H9 (cell line): ENCODE data around the gene IGLL1. TPM values are rescaled to one million over a fixed set of nuclear protein-coding genes. Genes with fewer than 3 reads are reported as not detected.

Source experiments
- DNase-seq: peaks from one replicate; pipeline ENCODE4 v3.0.0-alpha.2; 2017
- H2AFZ ChIP-seq: one replicate; pipeline ENCODE4 v1.6.1; 2013; ENCODE audit warnings: mild to moderate bottlenecking, low read length, control low read depth, moderate library complexity
- H2AK5ac ChIP-seq: 2 replicates; pipeline ENCODE4 v1.6.1; 2013; ENCODE audit warnings: low read length, control low read depth, mixed read lengths; ENCODE audit not compliant: insufficient read length
- H2BK120ac ChIP-seq: one replicate; pipeline ENCODE4 v1.6.1; 2013; ENCODE audit warnings: low read depth, mild to moderate bottlenecking, low read length, control low read depth, inconsistent platforms; ENCODE audit not compliant: poor library complexity, severe bottlenecking
- H2BK12ac ChIP-seq: 2 replicates; pipeline ENCODE4 v1.6.1; 2013; ENCODE audit warnings: low read length, control low read depth, mixed read lengths, low read depth; ENCODE audit not compliant: insufficient read length
- H2BK15ac ChIP-seq: 2 replicates; pipeline ENCODE4 v1.6.1; 2013; ENCODE audit warnings: low read depth, low read length, control low read depth
- H2BK20ac ChIP-seq: one replicate; pipeline ENCODE4 v1.6.1; 2013; ENCODE audit warnings: low read depth, mild to moderate bottlenecking, low read length, control low read depth, inconsistent platforms; ENCODE audit not compliant: poor library complexity, severe bottlenecking
- H2BK5ac ChIP-seq: 2 replicates; pipeline ENCODE4 v1.6.1; 2013; ENCODE audit warnings: low read length, control low read depth, mixed read lengths; ENCODE audit not compliant: insufficient read length
- H3K14ac ChIP-seq: 2 replicates; pipeline ENCODE4 v1.6.1; 2013; ENCODE audit warnings: low read length, control low read depth; ENCODE audit not compliant: insufficient read depth
- H3K18ac ChIP-seq: 2 replicates; pipeline ENCODE4 v1.6.1; 2013; ENCODE audit warnings: low read depth, mild to moderate bottlenecking, mixed read lengths, low read length, control low read depth; ENCODE audit not compliant: insufficient read length
- H3K23ac ChIP-seq: 2 replicates; pipeline ENCODE4 v1.6.1; 2013; ENCODE audit warnings: low read length, control low read depth, mixed read lengths, low read depth; ENCODE audit not compliant: insufficient read length
- H3K23me2 ChIP-seq: 2 replicates; pipeline ENCODE4 v1.6.1; 2013; ENCODE audit warnings: low read depth, mild to moderate bottlenecking, mixed read lengths, low read length, control low read depth; ENCODE audit not compliant: insufficient read length, poor library complexity, severe bottlenecking
- H3K27ac ChIP-seq: 2 replicates; pipeline ENCODE4 v1.5.1; 2013; ENCODE audit warnings: low read length, control low read depth, mixed read lengths, low read depth; ENCODE audit not compliant: insufficient read length
- H3K27me3 ChIP-seq: 2 replicates; pipeline ENCODE4 v1.6.1; 2013; ENCODE audit warnings: low read length, control low read depth, inconsistent platforms; ENCODE audit not compliant: insufficient read depth
- H3K4ac ChIP-seq: 2 replicates; pipeline ENCODE4 v1.6.1; 2013; ENCODE audit warnings: low read depth, mild to moderate bottlenecking, control low read depth, inconsistent platforms, low read length, moderate library complexity
- H3K4me1 ChIP-seq: 2 replicates; pipeline ENCODE4 v1.6.1; 2013; ENCODE audit warnings: low read length, control low read depth, inconsistent platforms; ENCODE audit not compliant: insufficient read depth
- H3K4me2 ChIP-seq: 2 replicates; pipeline ENCODE4 v1.6.1; 2013; ENCODE audit warnings: low read length, control low read depth, mixed read lengths; ENCODE audit not compliant: insufficient read length, insufficient read depth
- H3K56ac ChIP-seq: 2 replicates; pipeline ENCODE4 v1.6.1; 2013; ENCODE audit warnings: low read depth, mild to moderate bottlenecking, mixed read lengths, low read length, control low read depth; ENCODE audit not compliant: insufficient read length
- H3K79me1 ChIP-seq: 2 replicates; pipeline ENCODE4 v1.6.1; 2013; ENCODE audit warnings: low read depth, mild to moderate bottlenecking, moderate library complexity, low read length, control low read depth, inconsistent platforms; ENCODE audit not compliant: insufficient read depth, poor library complexity, severe bottlenecking
- H3K79me2 ChIP-seq: 2 replicates; pipeline ENCODE4 v1.6.1; 2013; ENCODE audit warnings: low read length, control low read depth, inconsistent platforms; ENCODE audit not compliant: insufficient read depth
- H3K9ac ChIP-seq: 2 replicates; pipeline ENCODE4 v1.6.1; 2013; ENCODE audit warnings: low read length, control low read depth, mixed read lengths; ENCODE audit not compliant: insufficient read length; ENCODE audit errors: extremely low read depth
- H3K9me3 ChIP-seq: one replicate; pipeline ENCODE4 v1.6.1; 2013; ENCODE audit warnings: low read depth, low read length, inconsistent platforms; ENCODE audit not compliant: control insufficient read depth
- H3T11ph ChIP-seq: one replicate; pipeline ENCODE4 v1.6.1; 2013; ENCODE audit warnings: mild to moderate bottlenecking, low read length, control low read depth, inconsistent platforms
- H4K20me1 ChIP-seq: one replicate; pipeline ENCODE4 v1.6.1; 2013; ENCODE audit not compliant: control insufficient read depth, insufficient read length, insufficient read depth
- H4K5ac ChIP-seq: 2 replicates; pipeline ENCODE4 v1.6.1; 2013; ENCODE audit warnings: low read depth, mild to moderate bottlenecking, mixed read lengths, low read length, control low read depth; ENCODE audit not compliant: insufficient read length
- H4K8ac ChIP-seq: replicated peaks from 2 replicates; pipeline ENCODE4 v1.6.1; 2013; ENCODE audit warnings: low read length, control low read depth, mixed read lengths, low read depth; ENCODE audit not compliant: insufficient read length
- H4K91ac ChIP-seq: 2 replicates; pipeline ENCODE4 v1.6.1; 2013; ENCODE audit warnings: low read depth, mild to moderate bottlenecking, moderate library complexity, mixed read lengths, low read length, control low read depth; ENCODE audit not compliant: insufficient read length
- H3K27ac Mint-ChIP-seq, 3 experiments: 2 replicates in 2 of 3; 3 replicates in 1 of 3; pipeline ENCODE4 v1.8.0; 2020 to 2021; ENCODE audit warnings: mixed read lengths in 3 of 3, mild to moderate bottlenecking in 1 of 3, moderate library complexity in 1 of 3
- H3K27me3 Mint-ChIP-seq: 2 replicates; pipeline ENCODE4 v1.8.0; 2021; ENCODE audit warnings: low read depth, mild to moderate bottlenecking, moderate library complexity, mixed read lengths
- H3K36me3 Mint-ChIP-seq, 3 experiments: 2 replicates in 2 of 3; 3 replicates in 1 of 3; pipeline ENCODE4 v1.8.0; 2020 to 2021; ENCODE audit warnings: low read depth in 3 of 3, mixed read lengths in 3 of 3; ENCODE audit not compliant: insufficient read depth in 1 of 3
- H3K4me1 Mint-ChIP-seq, 2 experiments: 2 replicates each; pipeline ENCODE4 v1.8.0; 2020; ENCODE audit warnings: mixed read lengths in 2 of 2
- H3K4me3 Mint-ChIP-seq, 2 experiments: 2 replicates in 1 of 2; 3 replicates in 1 of 2; pipeline ENCODE4 v1.8.0; 2020 to 2021; ENCODE audit warnings: mild to moderate bottlenecking in 2 of 2, mixed read lengths in 2 of 2, moderate library complexity in 1 of 2
- H3K9me3 Mint-ChIP-seq, 2 experiments: 2 replicates in 1 of 2; 3 replicates in 1 of 2; pipeline ENCODE4 v1.8.0; 2020; ENCODE audit warnings: mild to moderate bottlenecking in 2 of 2, mixed read lengths in 2 of 2, moderate library complexity in 1 of 2
- WGBS: extraction: QIAGEN DNeasy Blood & Tissue Kit; methylation state at CpG from one replicate; pipeline ENCODE4 v1.1.7; 2013; ENCODE audit warnings: missing lambda C conversion rate, low lambda C conversion rate, mixed read lengths; ENCODE audit not compliant: insufficient read length; ENCODE audit errors: extremely low coverage; 5-methylcytosine and 5-hydroxymethylcytosine counted together
- total RNA-seq: library from RNA; stranded (reverse); gene quantifications from 2 replicates; pipeline ENCODE4 v1.2.1, GENCODE V29; 2021
- TF ChIP-seq, protein P1 (sequence below): fragments of 200-600 bp; sonication (generic); conservative IDR thresholded peaks from 3 replicates; pipeline ENCODE4 v1.8.0; 2021; ENCODE audit warnings: antibody characterized with exemption, mild to moderate bottlenecking

Gene IGLL1
- total RNA-seq, 1 experiment from 2014 or later, result not detected

DNA sequence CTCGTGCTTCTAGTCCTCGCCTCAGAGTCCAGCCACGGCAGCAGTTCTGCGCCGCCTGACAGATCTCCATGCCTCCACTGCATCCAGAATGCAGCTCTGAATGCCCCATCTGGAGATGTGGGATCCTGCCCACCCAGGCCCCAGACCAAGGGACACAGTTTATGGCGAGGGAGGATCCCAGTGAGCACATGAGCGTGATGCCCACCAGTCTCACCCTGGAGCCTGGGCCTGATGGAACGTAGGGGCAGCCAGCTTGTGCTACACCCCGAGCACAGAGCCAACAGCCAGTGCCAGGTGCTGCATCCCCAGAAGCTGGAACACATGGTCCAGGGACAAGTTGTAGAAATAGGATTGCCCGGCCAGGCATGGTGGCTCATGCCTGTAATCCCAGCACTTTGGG lies 10.4 kb downstream of the IGLL1 start:
- Histone ChIP-seq H3K56ac (no peak overlapping the region), H2BK15ac (no peak overlapping the region), H4K5ac (no peak overlapping the region), H2BK5ac (no peak overlapping the region), H3K4me2 (no peak overlapping the region), H2AK5ac (no peak overlapping the region), H4K91ac (no peak overlapping the region), H2AFZ (no peak overlapping the region), H2BK12ac (no peak overlapping the region), H3K9ac (no peak overlapping the region), H3K18ac (no peak overlapping the region), H3K9me3 (no peaks in the 10 kb centered on the region), H3K79me2 (no peaks in the 10 kb centered on the region), H3K23me2 (peaks cover 10% of the 10 kb centered on the region), H3T11ph (no peak overlapping the region), H4K8ac (no peak overlapping the region), H2BK20ac (no peak overlapping the region), H3K4ac (no peak overlapping the region), H3K79me1 (no peaks in the 10 kb centered on the region), H3K23ac (no peak overlapping the region), H3K14ac (no peak overlapping the region; the same call in 1 of the 2 replicates), H4K20me1 (no peaks in the 10 kb centered on the region), H3K4me1 (no peaks in the 10 kb centered on the region; the same call in 1 of the 2 replicates), H3K27ac (no peak overlapping the region), H2BK120ac (no peak overlapping the region), H3K27me3 (peaks cover 7% of the 10 kb centered on the region; the same call in 1 of the 2 replicates)
- Mint-ChIP-seq H3K27ac (no peak overlapping the region), H3K36me3 (peaks cover 0 to 4% (median 0%) of the 10 kb centered on the region in 3 experiments; a peak in 1 of 7 replicates), H3K9me3 (peaks cover 3 to 7% of the 10 kb centered on the region in 2 experiments; a peak in 4 of 5 replicates), H3K4me3 (no peak overlapping the region), H3K4me1 (peaks cover 14 to 16% of the 10 kb centered on the region in 2 experiments), H3K27me3 (peaks cover 91% of the 10 kb centered on the region)
- WGBS, result no CpG with 5 or more reads among the region's 10 CpGs
- TF ChIP-seq, protein P1, sequence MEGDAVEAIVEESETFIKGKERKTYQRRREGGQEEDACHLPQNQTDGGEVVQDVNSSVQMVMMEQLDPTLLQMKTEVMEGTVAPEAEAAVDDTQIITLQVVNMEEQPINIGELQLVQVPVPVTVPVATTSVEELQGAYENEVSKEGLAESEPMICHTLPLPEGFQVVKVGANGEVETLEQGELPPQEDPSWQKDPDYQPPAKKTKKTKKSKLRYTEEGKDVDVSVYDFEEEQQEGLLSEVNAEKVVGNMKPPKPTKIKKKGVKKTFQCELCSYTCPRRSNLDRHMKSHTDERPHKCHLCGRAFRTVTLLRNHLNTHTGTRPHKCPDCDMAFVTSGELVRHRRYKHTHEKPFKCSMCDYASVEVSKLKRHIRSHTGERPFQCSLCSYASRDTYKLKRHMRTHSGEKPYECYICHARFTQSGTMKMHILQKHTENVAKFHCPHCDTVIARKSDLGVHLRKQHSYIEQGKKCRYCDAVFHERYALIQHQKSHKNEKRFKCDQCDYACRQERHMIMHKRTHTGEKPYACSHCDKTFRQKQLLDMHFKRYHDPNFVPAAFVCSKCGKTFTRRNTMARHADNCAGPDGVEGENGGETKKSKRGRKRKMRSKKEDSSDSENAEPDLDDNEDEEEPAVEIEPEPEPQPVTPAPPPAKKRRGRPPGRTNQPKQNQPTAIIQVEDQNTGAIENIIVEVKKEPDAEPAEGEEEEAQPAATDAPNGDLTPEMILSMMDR, result no peak
- DNase-seq, result no peak
